GM12878 (cell line): ENCODE results near the gene CNTNAP2. TPM values are rescaled to one million over a fixed set of nuclear protein-coding genes. Genes with fewer than 3 reads are reported as not detected.

Experiments used
- ATAC-seq: fragments of 200-7000 bp; cut with Tn5 transposase; 3 replicates; pipeline ENCODE4 v1.9.1; 2020; ENCODE audit warnings: mild to moderate bottlenecking, moderate library complexity
- BruUV-seq: library from RNA; stranded (reverse); fragments of 400-500 nt; replicated peaks from 2 replicates; lab custom pipeline; 2021; lab: Mats Ljungman, UMichigan
- CTCF ChIA-PET: fragments of 300-600 bp; sonication (Branson Sonifier 250); formaldehyde crosslinking; extraction: SDS; loops from one replicate; lab custom pipeline; 2021; ENCODE audit warnings: inconsistent platforms; lab: Yijun Ruan, JAX
- POLR2A ChIA-PET: fragments of 350-600 bp; formaldehyde crosslinking; extraction: SDS; loops from one replicate; lab custom pipeline; 2021; ENCODE audit warnings: inconsistent platforms; lab: Charles Lee
- RAD21 ChIA-PET: fragments of 300-600 bp; sonication (Branson Sonifier 250); formaldehyde crosslinking; loops from one replicate; lab custom pipeline; 2023; ENCODE audit warnings: antibody characterized with exemption; ENCODE audit not compliant: unreplicated experiment; lab: Charles Lee
- SMC1A ChIA-PET: fragments of 300-600 bp; sonication (Branson Sonifier 250); formaldehyde crosslinking; loops from one replicate; lab custom pipeline; 2023; ENCODE audit not compliant: unreplicated experiment, uncharacterized antibody; lab: Charles Lee
- DNase-seq: peaks from one replicate; pipeline ENCODE4 v3.0.0-alpha.2; 2011; ENCODE audit warnings: low read depth, low spot score
- FAIRE-seq: peaks from 3 replicates; lab custom pipeline; 2011; peaks lifted over from hg19 to GRCh38; lab: Jason Lieb, UNC
- H2AFZ ChIP-seq: 2 replicates; pipeline ENCODE4 v1.6.0; 2011; ENCODE audit warnings: low read depth, low read length, control low read depth; ENCODE audit not compliant: control insufficient read depth
- H3K27ac ChIP-seq: 2 replicates; pipeline ENCODE4 v1.5.1; 2011; ENCODE audit warnings: control low read depth; ENCODE audit not compliant: control insufficient read depth, insufficient read depth
- H3K27me3 ChIP-seq, 2 experiments: replicated peaks in 1 of 2; 2 replicates each; pipeline versions ENCODE4 v1.6.0 to v1.6.1; 2011; ENCODE audit warnings: low read length in 1 of 2; ENCODE audit not compliant: control insufficient read depth in 2 of 2, insufficient read depth in 2 of 2
- H3K36me3 ChIP-seq, 2 experiments: 2 replicates each; pipeline ENCODE4 v1.5.1; 2011; ENCODE audit warnings: low read length in 1 of 2; ENCODE audit not compliant: control insufficient read depth in 2 of 2, insufficient read depth in 2 of 2
- H3K4me1 ChIP-seq: 2 replicates; pipeline ENCODE4 v1.6.1; 2011; ENCODE audit warnings: mild to moderate bottlenecking, low read length, moderate library complexity, mixed read lengths; ENCODE audit not compliant: control insufficient read depth, insufficient read depth
- H3K4me2 ChIP-seq: 2 replicates; pipeline ENCODE4 v1.6.0; 2011; ENCODE audit warnings: control low read depth; ENCODE audit not compliant: control insufficient read depth, insufficient read depth
- H3K4me3 ChIP-seq: fragments of 200-600 bp; sonication (generic); 2 replicates; pipeline ENCODE4 v1.5.1; 2016
- H3K79me2 ChIP-seq: 2 replicates; pipeline ENCODE4 v1.6.0; 2011; ENCODE audit warnings: low read length; ENCODE audit not compliant: control insufficient read depth, insufficient read depth
- H3K9ac ChIP-seq: 2 replicates; pipeline ENCODE4 v1.8.0; 2011; ENCODE audit warnings: low read length, control low read depth, mixed read lengths; ENCODE audit not compliant: control insufficient read depth, insufficient read depth
- H3K9me3 ChIP-seq: replicated peaks from 3 replicates; pipeline ENCODE4 v1.5.1; 2011; ENCODE audit warnings: mild to moderate bottlenecking, low read length; ENCODE audit not compliant: control insufficient read depth, insufficient read depth
- H4K20me1 ChIP-seq: 2 replicates; pipeline ENCODE4 v1.6.0; 2011; ENCODE audit not compliant: control insufficient read depth, insufficient read depth
- BCL11A ChIP-seq: IDR thresholded peaks from 2 replicates; pipeline ENCODE4 v1.6.1; 2011; ENCODE audit warnings: low read depth, low read length
- CBX5 ChIP-seq: sonication (generic); IDR thresholded peaks from 2 replicates; pipeline ENCODE4 v1.6.1; 2016; ENCODE audit warnings: low read depth, moderate library complexity, mild to moderate bottlenecking, inconsistent platforms
- CHD4 ChIP-seq: fragments of 200-600 bp; sonication (generic); IDR thresholded peaks from 2 replicates; pipeline ENCODE4 v1.6.1; 2016; ENCODE audit warnings: mild to moderate bottlenecking
- ETV6 ChIP-seq, 2 experiments: fragments of 450-650 bp in 1 of 2; IDR thresholded peaks in 1 of 2; conservative IDR thresholded peaks in 1 of 2; 2 replicates each; pipeline ENCODE4 v1.6.1; 2014; ENCODE audit warnings: antibody characterized with exemption in 1 of 2, borderline replicate concordance in 1 of 2, low read depth in 1 of 2, mild to moderate bottlenecking in 1 of 2, moderate library complexity in 1 of 2
- IKZF1 ChIP-seq: fragments of 450-650 bp; conservative IDR thresholded peaks from 2 replicates; pipeline ENCODE4 v1.6.1; 2017; ENCODE audit warnings: antibody characterized with exemption, mild to moderate bottlenecking
- MXI1 ChIP-seq: fragments of 150-350 bp; IDR thresholded peaks from 2 replicates; pipeline ENCODE4 v1.6.1; 2011; ENCODE audit warnings: low read depth, mild to moderate bottlenecking, inconsistent platforms, low read length, improper control_type of control experiment
- NFXL1 ChIP-seq: fragments of 450-650 bp; IDR thresholded peaks from 2 replicates; pipeline ENCODE4 v1.6.1; 2017; ENCODE audit warnings: antibody characterized with exemption, mild to moderate bottlenecking, borderline replicate concordance
- NFYA ChIP-seq: IDR thresholded peaks from 2 replicates; pipeline ENCODE4 v1.6.1; 2011; ENCODE audit warnings: low read depth, mild to moderate bottlenecking, low read length, improper control_type of control experiment, borderline replicate concordance
- PAX5 ChIP-seq: IDR thresholded peaks from 2 replicates; pipeline ENCODE4 v1.6.1; 2011; ENCODE audit warnings: low read depth, low read length, borderline replicate concordance
- PAX8 ChIP-seq: fragments of 450-650 bp; IDR thresholded peaks from 2 replicates; pipeline ENCODE4 v1.6.1; 2017; ENCODE audit warnings: mild to moderate bottlenecking, moderate library complexity
- RAD21 ChIP-seq: IDR thresholded peaks from 2 replicates; pipeline ENCODE4 v1.6.1; 2011; ENCODE audit warnings: mild to moderate bottlenecking, low read depth, low read length, moderate library complexity; ENCODE audit not compliant: insufficient read depth
- SREBF1 ChIP-seq: IDR thresholded peaks from 2 replicates; pipeline ENCODE4 v1.6.1; 2012; ENCODE audit warnings: mild to moderate bottlenecking, low read length
- SUZ12 ChIP-seq: fragments of 200-600 bp; sonication (generic); IDR thresholded peaks from one replicate; pipeline ENCODE4 v1.6.1; 2018; ENCODE audit warnings: antibody characterized with exemption, mild to moderate bottlenecking; ENCODE audit not compliant: unreplicated experiment
- TCF3 ChIP-seq: IDR thresholded peaks from 2 replicates; pipeline ENCODE4 v1.6.1; 2012; ENCODE audit warnings: low read depth, mild to moderate bottlenecking, low read length, borderline replicate concordance; ENCODE audit not compliant: insufficient read depth
- ZNF592 ChIP-seq: fragments of 450-650 bp; IDR thresholded peaks from 2 replicates; pipeline ENCODE4 v1.6.1; 2017; ENCODE audit warnings: mild to moderate bottlenecking, moderate library complexity
- WGBS: methylation state at CpG from one replicate; pipeline ENCODE4 v1.1.6; 2016; ENCODE audit warnings: low lambda C conversion rate; ENCODE audit not compliant: insufficient replicate concordance, insufficient coverage; ENCODE audit errors: missing lambda C conversion rate; 5-methylcytosine and 5-hydroxymethylcytosine counted together
- in situ Hi-C: fragments of 300-500 bp; cut with MboI; formaldehyde crosslinking; loops from 9 replicates; pipeline ENCODE4 v1.14.3; 2018; ENCODE audit warnings: mixed read lengths
- intact Hi-C: fragments of 100-400 bp; cut with micrococcal nuclease; formaldehyde crosslinking; loops from one replicate; pipeline ENCODE4 v1.14.2; 2022; ENCODE audit not compliant: unreplicated experiment
- polyA plus RNA-seq, 11 experiments: library from polyadenylated mRNA; depleted of rRNA in 4 of 11; unstranded in 6 of 11; stranded (reverse) in 5 of 11; fragments of >200 nt; fragmentation: Nextera tagmentation in 4 of 11; fragmentation: Illumina TruSeq in 1 of 11; extraction: Ambion mirVana in 4 of 11; extraction: Trizol in 1 of 11; gene quantifications; 1 replicate in 1 of 11; 2 replicates in 10 of 11; pipeline versions ENCODE4 v1.2.1 to v1.2.3, GENCODE V29; 2011 to 2016; ENCODE audit warnings: inconsistent platforms in 2 of 11, missing spikeins in 2 of 11, low read depth in 1 of 11
- total RNA-seq, 4 experiments: library from RNA; depleted of rRNA in 3 of 4; stranded (reverse); fragments of >200 nt in 3 of 4; fragmentation: Illumina TruSeq in 1 of 4; extraction: Trizol in 1 of 4; gene quantifications; 2 replicates each; pipeline versions ENCODE4 v1.2.1 to v1.2.3, GENCODE V29; 2013 to 2021
- TF ChIP-seq, protein P1 (sequence below): fragments of 150-350 bp; IDR thresholded peaks from 2 replicates; pipeline ENCODE4 v1.6.1; 2014; ENCODE audit warnings: mild to moderate bottlenecking, low read depth, low read length
- TF ChIP-seq, protein P2 (sequence below): fragments of 450-650 bp; IDR thresholded peaks from 2 replicates; pipeline ENCODE4 v1.6.1; 2017; ENCODE audit warnings: mild to moderate bottlenecking, low read depth, inconsistent platforms; ENCODE audit not compliant: poor library complexity, severe bottlenecking

CNTNAP2 gene
- total and polyA plus RNA-seq, 10 of the 15 experiments (the other 5 are each of a cell fraction or from before 2014, with no cell fraction given) = 0.03 to 0.08 (median 0.03) TPM; not detected in 7

DNA sequence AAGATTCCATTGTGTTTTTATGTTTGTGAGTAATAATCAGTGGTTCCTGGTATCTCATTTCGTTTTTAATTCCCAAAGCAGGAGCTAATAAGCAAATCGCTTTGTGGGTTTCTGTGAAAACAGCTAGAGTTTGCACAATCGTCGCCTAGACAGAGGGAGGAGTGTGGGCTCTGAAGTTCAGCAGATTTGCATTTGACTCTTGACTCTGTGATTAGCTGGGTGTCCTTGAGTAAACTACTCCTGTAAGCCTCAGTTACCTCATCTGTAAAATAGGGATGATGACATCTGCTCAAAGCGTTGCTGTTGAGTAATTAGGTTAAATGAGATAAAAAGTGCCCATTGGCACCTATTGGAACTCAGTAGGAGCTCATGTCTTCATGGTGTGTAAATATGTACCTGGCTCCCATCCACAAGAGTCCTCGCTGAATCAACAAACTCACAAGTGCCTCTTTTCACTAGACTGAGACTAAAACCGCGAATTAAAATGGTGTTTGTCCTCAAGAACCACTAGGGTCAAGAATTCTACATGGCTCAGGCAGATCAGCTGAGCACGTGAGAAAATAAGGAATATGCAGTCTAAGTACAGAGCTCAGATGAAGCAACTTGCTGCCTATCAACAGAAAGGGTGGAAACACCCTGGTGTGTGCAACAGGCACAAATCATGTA, 2088.2 kb downstream of the CNTNAP2 start:
- no peaks in the 10 kb centered on the region for H3K9me3 ChIP-seq
- H3K4me3 ChIP-seq = no peak overlapping the region
- H3K27ac ChIP-seq = no peak overlapping the region
- FAIRE-seq = no peak
- ChIA-PET CTCF (interaction anchor here (0.8 kb wide), 1 partner anchor 17 kb away, joined by 3 read pairs; no protein-coding TSS in a partner anchor), POLR2A (no interaction called here), SMC1A (interaction anchor here (0.9 kb wide), 1 partner anchor 42 kb away, joined by 3 read pairs; no protein-coding TSS in a partner anchor), RAD21 (no interaction called here)
- intact Hi-C loops = no loop called here
- BruUV-seq = no TSS peak
- H3K36me3 ChIP-seq = no peaks in the 10 kb centered on the region
- no peaks in the 10 kb centered on the region for H4K20me1 ChIP-seq
- H3K9ac ChIP-seq = no peak overlapping the region
- WGBS = 36% methylated on average over 9 of the region's 9 CpGs
- ATAC-seq = no peak
- H2AFZ ChIP-seq = no peak overlapping the region
- no peak for DNase-seq
- H3K4me1 ChIP-seq = no peaks in the 10 kb centered on the region
- no peaks in the 10 kb centered on the region for H3K27me3 ChIP-seq
- H3K4me2 ChIP-seq = no peak overlapping the region
- H3K79me2 ChIP-seq = no peaks in the 10 kb centered on the region
- in situ Hi-C loops = no loop called here
- TF ChIP-seq CBX5 (no peak), TCF3 (no peak), PAX5 (no peak), SREBF1 (no peak), SUZ12 (no peak), RAD21 (no peak), BCL11A (no peak), MXI1 (no peak), PAX8 (no peak), ZNF592 (no peak), NFXL1 (no peak), NFYA (no peak), IKZF1 (no peak), CHD4 (no peak), ETV6 (conservative IDR thresholded peaks at IDR 0.05 in 1 of 2, IDR thresholded peaks at IDR 0.05 in 1 of 2; ENCODE audit: borderline replicate concordance in 1 of 2, low read depth in 1 of 2) (no peak)
- TF ChIP-seq, protein P1, sequence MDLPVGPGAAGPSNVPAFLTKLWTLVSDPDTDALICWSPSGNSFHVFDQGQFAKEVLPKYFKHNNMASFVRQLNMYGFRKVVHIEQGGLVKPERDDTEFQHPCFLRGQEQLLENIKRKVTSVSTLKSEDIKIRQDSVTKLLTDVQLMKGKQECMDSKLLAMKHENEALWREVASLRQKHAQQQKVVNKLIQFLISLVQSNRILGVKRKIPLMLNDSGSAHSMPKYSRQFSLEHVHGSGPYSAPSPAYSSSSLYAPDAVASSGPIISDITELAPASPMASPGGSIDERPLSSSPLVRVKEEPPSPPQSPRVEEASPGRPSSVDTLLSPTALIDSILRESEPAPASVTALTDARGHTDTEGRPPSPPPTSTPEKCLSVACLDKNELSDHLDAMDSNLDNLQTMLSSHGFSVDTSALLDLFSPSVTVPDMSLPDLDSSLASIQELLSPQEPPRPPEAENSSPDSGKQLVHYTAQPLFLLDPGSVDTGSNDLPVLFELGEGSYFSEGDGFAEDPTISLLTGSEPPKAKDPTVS = no peak
- TF ChIP-seq, protein P2, sequence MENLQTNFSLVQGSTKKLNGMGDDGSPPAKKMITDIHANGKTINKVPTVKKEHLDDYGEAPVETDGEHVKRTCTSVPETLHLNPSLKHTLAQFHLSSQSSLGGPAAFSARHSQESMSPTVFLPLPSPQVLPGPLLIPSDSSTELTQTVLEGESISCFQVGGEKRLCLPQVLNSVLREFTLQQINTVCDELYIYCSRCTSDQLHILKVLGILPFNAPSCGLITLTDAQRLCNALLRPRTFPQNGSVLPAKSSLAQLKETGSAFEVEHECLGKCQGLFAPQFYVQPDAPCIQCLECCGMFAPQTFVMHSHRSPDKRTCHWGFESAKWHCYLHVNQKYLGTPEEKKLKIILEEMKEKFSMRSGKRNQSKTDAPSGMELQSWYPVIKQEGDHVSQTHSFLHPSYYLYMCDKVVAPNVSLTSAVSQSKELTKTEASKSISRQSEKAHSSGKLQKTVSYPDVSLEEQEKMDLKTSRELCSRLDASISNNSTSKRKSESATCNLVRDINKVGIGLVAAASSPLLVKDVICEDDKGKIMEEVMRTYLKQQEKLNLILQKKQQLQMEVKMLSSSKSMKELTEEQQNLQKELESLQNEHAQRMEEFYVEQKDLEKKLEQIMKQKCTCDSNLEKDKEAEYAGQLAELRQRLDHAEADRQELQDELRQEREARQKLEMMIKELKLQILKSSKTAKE = no peak
